ENCODE results near the gene SFXN1. TPM values are rescaled to one million over a fixed set of nuclear protein-coding genes. Genes with fewer than 3 reads are reported as not detected.

SFXN1 gene
- total and polyA plus RNA-seq, 2 of the 4 experiments (the other 2 are of a cell fraction), result 131 to 410 TPM

DNA sequence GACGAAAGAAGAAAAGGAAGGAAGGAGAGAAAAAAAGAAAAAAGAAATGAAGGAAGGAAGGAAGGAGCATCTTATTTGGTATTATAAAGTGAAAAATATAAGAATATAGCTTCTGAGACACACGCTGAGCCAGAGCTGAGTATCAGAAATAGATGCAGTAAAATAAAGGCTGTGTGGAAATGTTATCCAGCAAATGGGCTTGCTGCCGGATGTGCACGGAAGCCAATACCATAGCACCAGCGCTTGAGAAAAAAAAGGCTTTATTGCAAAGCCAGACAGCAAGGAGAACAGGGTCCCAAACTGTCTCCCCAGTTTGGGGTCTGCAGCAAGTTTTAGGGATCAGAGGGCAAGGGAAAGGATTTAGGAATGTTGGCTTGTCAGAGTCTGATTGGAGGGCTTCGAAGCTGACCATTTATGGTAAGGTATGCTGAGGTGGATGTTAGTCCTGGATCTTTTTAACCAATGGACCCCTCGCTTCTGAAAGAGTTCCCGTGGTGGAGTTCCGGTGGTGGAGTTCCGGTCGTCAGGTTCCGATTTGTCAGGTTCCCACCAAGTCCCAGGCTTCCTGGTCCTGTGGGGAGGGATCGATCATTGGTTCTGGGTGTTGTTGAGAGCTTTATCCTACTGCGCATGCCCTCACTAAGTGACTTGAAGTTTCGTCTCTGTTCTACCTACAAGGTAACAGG is 70.4 kb downstream of the SFXN1 start:
- H4K91ac ChIP-seq (ENCODE audit: insufficient read depth, low read depth, low read length), result no peak overlapping the region
- no peak for ATAC-seq (ENCODE audit: low read depth)
- no peaks in the 10 kb centered on the region for H3K4me1 ChIP-seq (ENCODE audit: control insufficient read depth, insufficient read depth, low read length)
- intact Hi-C loops (cut with micrococcal nuclease), result no loop called here
- no peak overlapping the region for H4K5ac ChIP-seq (ENCODE audit: low read depth, low read length)
- H3K36me3 ChIP-seq (ENCODE audit: control insufficient read depth, insufficient read depth, low read length), result no peaks in the 10 kb centered on the region
- peaks cover 2% of the 10 kb centered on the region; the same call in 1 of the 2 replicates for H3K27me3 ChIP-seq (ENCODE audit: control insufficient read depth, insufficient read depth, low read length)
- no peak overlapping the region for H2AK5ac ChIP-seq (ENCODE audit: low read depth, low read length)
- no peak overlapping the region for H2BK15ac ChIP-seq (ENCODE audit: low read depth, low read length)
- no peak overlapping the region for H2BK20ac ChIP-seq (ENCODE audit: low read depth, low read length)
- H3K27ac ChIP-seq (ENCODE audit: insufficient read depth, low read length), result no peak overlapping the region
- no peak overlapping the region for H3K9ac ChIP-seq (ENCODE audit: low read depth, low read length)
- H3K79me1 ChIP-seq (ENCODE audit: low read depth in 1 of 2, low read length in 2 of 2), result no peaks in the 10 kb centered on the region
- H3K9me1 ChIP-seq (ENCODE audit: insufficient read depth, low read length), result no peaks in the 10 kb centered on the region
- H3K56ac ChIP-seq (ENCODE audit: extremely low read depth, insufficient read depth, low read length), result no peak overlapping the region
- no peak for DNase-seq
- dilution Hi-C loops (cut with HindIII; ENCODE audit: low sequenced_read_pairs, unreplicated experiment), result no loop called here
- H3K4ac ChIP-seq (ENCODE audit: low read depth, low read length), result no peak overlapping the region
- no peak overlapping the region for H2BK5ac ChIP-seq (ENCODE audit: low read depth, low read length, poor library complexity, severe bottlenecking)
- no peak overlapping the region for H3K4me2 ChIP-seq (ENCODE audit: low read depth, low read length)
- H2AFZ ChIP-seq (replicated peaks; ENCODE audit: low read length, poor library complexity), result no peak overlapping the region
- no peak overlapping the region for H3K14ac ChIP-seq (replicated peaks; ENCODE audit: low read depth, low read length)
- H4K8ac ChIP-seq (ENCODE audit: low read depth in 2 of 2, low read length in 2 of 2), result no peak overlapping the region
- ChIA-PET POLR2A (ENCODE audit: unreplicated experiment) (no interaction called here), CTCF (no interaction called here)
- no peak overlapping the region for H3K23ac ChIP-seq (ENCODE audit: low read depth, low read length)
- in situ Hi-C loops (cut with MboI; ENCODE audit: low sequenced_read_pairs), result no loop called here
- H2AK9ac ChIP-seq (replicated peaks; ENCODE audit: low read depth, low read length, poor library complexity), result no peak overlapping the region
- no peaks in the 10 kb centered on the region for H3K9me3 ChIP-seq (ENCODE audit: control insufficient read depth, insufficient read depth, low read length)
- TF ChIP-seq POLR2A (IDR thresholded peaks at IDR 0.05; ENCODE audit: low read depth, low read length) (no peak), BHLHE40 (IDR thresholded peaks at IDR 0.05; ENCODE audit: low read depth, low read length) (no peak)
- TF ChIP-seq, protein P1, sequence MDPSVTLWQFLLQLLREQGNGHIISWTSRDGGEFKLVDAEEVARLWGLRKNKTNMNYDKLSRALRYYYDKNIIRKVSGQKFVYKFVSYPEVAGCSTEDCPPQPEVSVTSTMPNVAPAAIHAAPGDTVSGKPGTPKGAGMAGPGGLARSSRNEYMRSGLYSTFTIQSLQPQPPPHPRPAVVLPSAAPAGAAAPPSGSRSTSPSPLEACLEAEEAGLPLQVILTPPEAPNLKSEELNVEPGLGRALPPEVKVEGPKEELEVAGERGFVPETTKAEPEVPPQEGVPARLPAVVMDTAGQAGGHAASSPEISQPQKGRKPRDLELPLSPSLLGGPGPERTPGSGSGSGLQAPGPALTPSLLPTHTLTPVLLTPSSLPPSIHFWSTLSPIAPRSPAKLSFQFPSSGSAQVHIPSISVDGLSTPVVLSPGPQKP (IDR thresholded peaks at IDR 0.05; ENCODE audit: borderline replicate concordance, low read depth, low read length), result no peak
- 38 to 100% methylated on average over 1 of the region's 15 CpGs for WGBS, 2 experiments (ENCODE audit: extremely low coverage in 2 of 2, insufficient read length in 1 of 2)
- H3K4me3 ChIP-seq (ENCODE audit: insufficient read depth, low read depth, low read length), result no peak overlapping the region
- no peak overlapping the region for H2BK120ac ChIP-seq (ENCODE audit: low read depth, low read length)
- BruUV-seq (replicated peaks), result no TSS peak
- H3K18ac ChIP-seq (ENCODE audit: low read depth, low read length), result no peak overlapping the region
- no peaks in the 10 kb centered on the region for H4K20me1 ChIP-seq (ENCODE audit: insufficient read depth, low read length)
